ENCODE measurements around the gene FEZ2. TPM values are rescaled to one million over a fixed set of nuclear protein-coding genes. Genes with fewer than 3 reads are reported as not detected.

Gene FEZ2, protein sequence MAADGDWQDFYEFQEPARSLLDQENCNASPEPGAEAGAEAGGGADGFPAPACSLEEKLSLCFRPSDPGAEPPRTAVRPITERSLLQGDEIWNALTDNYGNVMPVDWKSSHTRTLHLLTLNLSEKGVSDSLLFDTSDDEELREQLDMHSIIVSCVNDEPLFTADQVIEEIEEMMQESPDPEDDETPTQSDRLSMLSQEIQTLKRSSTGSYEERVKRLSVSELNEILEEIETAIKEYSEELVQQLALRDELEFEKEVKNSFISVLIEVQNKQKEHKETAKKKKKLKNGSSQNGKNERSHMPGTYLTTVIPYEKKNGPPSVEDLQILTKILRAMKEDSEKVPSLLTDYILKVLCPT
- total RNA-seq (46.4 TPM), polyA plus RNA-seq (ENCODE audit: insufficient read depth, low read depth, low replicate concordance) (48.3 TPM)
- long read RNA-seq, donor 1, transcript FEZ2-204 (8 exons, 1,931 nt) = major isoform, 8 of 38 reads
- long read RNA-seq, donor 1, partial matches to known transcripts = 29 of 38 reads
- long read RNA-seq, donor 1, other reads (novel, unspliced or antisense) = 0 of 38 reads
- long read RNA-seq, donor 2, transcript FEZ2-204 (8 exons, 1,931 nt) = major isoform, 11 of 184 reads
- long read RNA-seq, donor 2, partial matches to known transcripts = 172 of 184 reads
- long read RNA-seq, donor 2, other reads (novel, unspliced or antisense) = 0 of 184 reads
- long read RNA-seq, donor 3, full-length matches to known transcripts = 13 of 22 reads
- long read RNA-seq, donor 3, partial matches to known transcripts = 9 of 22 reads
- long read RNA-seq, donor 3, other reads (novel, unspliced or antisense) = 0 of 22 reads
- long read RNA-seq, donor 4, transcript FEZ2-204 (8 exons, 1,931 nt) = major isoform, 18 of 31 reads
- long read RNA-seq, donor 4, partial matches to known transcripts = 12 of 31 reads
- long read RNA-seq, donor 4, other reads (novel, unspliced or antisense) = 0 of 31 reads
- long read RNA-seq, donor 5 = 0 reads
- long read RNA-seq, donor 6, full-length matches to known transcripts = 17 of 36 reads
- long read RNA-seq, donor 6, partial matches to known transcripts = 19 of 36 reads
- long read RNA-seq, donor 6, other reads (novel, unspliced or antisense) = 0 of 36 reads
- long read RNA-seq, donor 7, transcript FEZ2-204 (8 exons, 1,931 nt) = major isoform, 5 of 17 reads
- long read RNA-seq, donor 7, partial matches to known transcripts = 4 of 17 reads
- long read RNA-seq, donor 7, other reads (novel, unspliced or antisense) = 8 of 17 reads
- long read RNA-seq, donor 8, transcript FEZ2-204 (8 exons, 1,931 nt) = major isoform, 7 of 29 reads
- long read RNA-seq, donor 8, partial matches to known transcripts = 22 of 29 reads
- long read RNA-seq, donor 8, other reads (novel, unspliced or antisense) = 0 of 29 reads
- long read RNA-seq, donor 9, full-length matches to known transcripts = 4 of 20 reads
- long read RNA-seq, donor 9, partial matches to known transcripts = 16 of 20 reads
- long read RNA-seq, donor 9, other reads (novel, unspliced or antisense) = 0 of 20 reads
- long read RNA-seq, donor 10, full-length matches to known transcripts = 8 of 31 reads
- long read RNA-seq, donor 10, partial matches to known transcripts = 23 of 31 reads
- long read RNA-seq, donor 10, other reads (novel, unspliced or antisense) = 0 of 31 reads

DNA sequence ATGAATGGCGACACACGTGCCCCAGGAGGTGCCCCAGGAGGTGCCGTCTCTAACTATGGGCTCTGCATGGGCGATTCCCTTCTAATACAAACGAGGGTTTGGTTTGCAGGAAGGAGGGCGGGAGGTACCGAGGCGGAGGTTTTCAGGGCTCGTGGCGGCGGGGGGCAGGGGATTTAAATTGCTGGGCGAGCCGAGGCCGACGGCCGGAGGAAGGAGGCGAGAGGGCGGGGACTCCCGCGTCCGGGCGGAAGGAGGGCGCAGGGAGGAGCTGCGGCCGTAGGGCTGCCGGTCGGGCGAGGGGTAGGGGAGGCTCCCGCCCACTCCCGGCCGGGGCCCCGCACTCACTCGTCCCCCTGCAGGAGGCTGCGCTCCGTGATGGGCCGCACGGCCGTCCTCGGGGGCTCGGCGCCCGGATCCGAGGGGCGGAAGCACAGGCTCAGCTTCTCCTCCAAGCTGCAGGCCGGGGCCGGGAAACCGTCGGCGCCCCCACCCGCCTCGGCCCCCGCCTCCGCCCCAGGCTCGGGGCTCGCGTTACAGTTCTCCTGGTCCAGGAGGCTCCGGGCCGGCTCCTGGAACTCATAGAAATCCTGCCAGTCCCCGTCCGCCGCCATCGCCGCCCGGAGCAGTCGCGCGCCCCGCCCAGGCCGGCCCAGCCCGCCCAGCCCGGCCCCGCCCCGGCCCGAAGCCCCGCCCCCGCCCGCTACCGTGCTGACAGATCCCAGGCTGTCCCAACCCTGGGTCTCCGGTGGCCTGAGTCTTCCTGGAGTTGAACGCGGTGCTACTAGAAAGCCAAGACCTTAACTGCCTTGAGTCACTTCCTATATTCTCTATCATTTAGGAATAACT, at the start of gene FEZ2:
Gene FEZ2 (minus strand): TSS at position 637 of the 846 bp plus-strand sequence. CDS start 26 bp downstream, at position 611.
- FAIRE-seq (no peak), DNase-seq (peak; percentile 90 to 94 (median 93))
- no peak for TF ChIP-seq CTCF (IDR thresholded peaks at IDR 0.05; ENCODE audit: borderline replicate concordance, extremely low read depth, insufficient read depth)
- H3K9ac ChIP-seq (ENCODE audit: low read length in 3 of 3) = peak within 1 kb of the TSS; percentile 72 to 77 (median 77)
- peak within 1 kb of the TSS in 1 of 2 donors; percentile 80 for H3K27ac ChIP-seq (ENCODE audit: low read depth in 2 of 2, low read length in 2 of 2)
- H3K9me3 ChIP-seq (ENCODE audit: control insufficient read depth in 2 of 3, insufficient read depth in 1 of 3, low read length in 3 of 3) = no peaks in the 10 kb centered on the region
- H3K4me1 ChIP-seq (ENCODE audit: control insufficient read depth in 2 of 3, insufficient read depth in 2 of 3, low read depth in 1 of 3, low read length in 3 of 3) = peaks cover 0 to 15% (median 3%) of the 10 kb centered on the region in 3 donors
- no peaks in the 10 kb centered on the region for H3K27me3 ChIP-seq (ENCODE audit: control insufficient read depth, insufficient read depth, low read length)
- peak within 1 kb of the TSS; percentile 83 to 93 (median 88) for H3K4me3 ChIP-seq (ENCODE audit: low read length in 3 of 3)
- H3K36me3 ChIP-seq (ENCODE audit: control insufficient read depth in 2 of 3, insufficient read depth in 3 of 3, low read length in 3 of 3) = no peaks in the 10 kb centered on the region
- intact Hi-C loops (cut with DNase I) = no loop called here

GRCh38 chr2:36634981-36635597, 37.1 kb upstream of the FEZ2 start:
- Histone ChIP-seq H3K36me3 (ENCODE audit: control insufficient read depth in 2 of 3, insufficient read depth in 3 of 3, low read length in 3 of 3) (no peaks in the 10 kb centered on the region), H3K27me3 (ENCODE audit: control insufficient read depth, insufficient read depth, low read length) (no peaks in the 10 kb centered on the region), H3K9me3 (ENCODE audit: control insufficient read depth in 2 of 3, insufficient read depth in 1 of 3, low read length in 3 of 3) (no peaks in the 10 kb centered on the region), H3K27ac (ENCODE audit: low read depth in 2 of 2, low read length in 2 of 2) (no peak overlapping the region), H3K4me3 (ENCODE audit: low read length in 3 of 3) (no peak overlapping the region), H3K4me1 (ENCODE audit: control insufficient read depth in 2 of 3, insufficient read depth in 2 of 3, low read depth in 1 of 3, low read length in 3 of 3) (no peaks in the 10 kb centered on the region), H3K9ac (ENCODE audit: low read length in 3 of 3) (no peak overlapping the region)
- intact Hi-C loops (cut with DNase I) = no loop called here
- no peak for FAIRE-seq
- TF ChIP-seq CTCF (IDR thresholded peaks at IDR 0.05; ENCODE audit: borderline replicate concordance, extremely low read depth, insufficient read depth) = no peak
- no peak for DNase-seq
